Ascending aorta (tissue), 2 donors: ENCODE data around the gene KAT2A. TPM values are rescaled to one million over a fixed set of nuclear protein-coding genes. Genes with fewer than 3 reads are reported as not detected.

Experiments used
- DNase-seq, 2 donors: peaks; one replicate each; pipeline ENCODE4 v3.0.0-alpha.2; 2019; ENCODE audit warnings: low spot score in 2 of 2
- H3K27ac ChIP-seq, 2 donors: fragments of 200-600 bp; sonication (generic); one replicate each; pipeline ENCODE4 v1.5.1; 2016 to 2017; ENCODE audit warnings: mild to moderate bottlenecking in 1 of 2
- H3K27me3 ChIP-seq: fragments of 200-600 bp; sonication (generic); one replicate; pipeline ENCODE4 v1.5.1; 2017
- H3K36me3 ChIP-seq, 2 donors: fragments of 200-600 bp; sonication (generic); one replicate each; pipeline ENCODE4 v1.5.1; 2016
- H3K4me1 ChIP-seq, 2 donors: fragments of 200-600 bp; sonication (generic); one replicate each; pipeline ENCODE4 v1.5.1; 2016 to 2017; ENCODE audit warnings: mild to moderate bottlenecking in 1 of 2
- H3K4me3 ChIP-seq, 2 donors: fragments of 200-600 bp; sonication (generic); one replicate each; pipeline ENCODE4 v1.5.1; 2016 to 2017; ENCODE audit warnings: mild to moderate bottlenecking in 1 of 2
- H3K9me3 ChIP-seq, 2 donors: fragments of 200-600 bp; sonication (generic); one replicate each; pipeline ENCODE4 v1.5.1; 2016
- CTCF ChIP-seq, 3 experiments: fragments of 200-600 bp in 2 of 3; fragments of 450-650 bp in 1 of 3; sonication (generic) in 2 of 3; IDR thresholded peaks; one replicate each; pipeline ENCODE4 v1.5.1; 2016 to 2019; ENCODE audit warnings: antibody characterized with exemption in 3 of 3, mild to moderate bottlenecking in 1 of 3, moderate library complexity in 1 of 3
- intact Hi-C: fragments of 100-400 bp; cut with DNase I; formaldehyde crosslinking; loops from one replicate; pipeline ENCODE4 v1.15.1; 2023
- total RNA-seq: library from RNA; depleted of rRNA; stranded (reverse); fragments of >200 nt; gene quantifications from one replicate; pipeline ENCODE4 v1.1.0, GENCODE V29; 2016

Gene KAT2A
- total RNA-seq, 1 donor from 2014 or later, result 94.3 TPM

DNA sequence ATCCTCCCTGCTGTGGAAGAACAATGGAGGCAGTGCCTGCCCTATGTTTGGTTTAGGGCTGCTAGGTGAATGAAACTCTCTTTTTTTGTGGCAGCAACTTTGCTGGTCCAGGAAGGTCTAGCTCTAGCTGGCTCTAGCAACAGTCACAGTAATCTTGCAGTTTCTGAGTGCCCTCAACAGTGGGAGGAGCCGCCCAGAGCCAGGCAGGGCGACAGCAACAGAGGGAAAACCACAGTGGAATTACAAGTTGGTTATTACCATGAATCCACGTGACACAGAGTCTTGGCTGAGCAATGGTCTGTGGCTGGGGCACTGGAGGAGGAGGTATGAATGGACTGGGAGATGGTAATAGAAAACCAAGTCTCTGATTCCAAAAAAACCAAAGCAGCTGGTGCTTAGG, 11.8 kb upstream of the KAT2A start:
- H3K27me3 ChIP-seq, result no peaks in the 10 kb centered on the region
- DNase-seq, result no peak
- H3K4me3 ChIP-seq, result no peak overlapping the region
- intact Hi-C loops, result no loop called here
- peaks cover 0 to 18% of the 10 kb centered on the region in 2 donors for H3K4me1 ChIP-seq
- TF ChIP-seq CTCF (IDR thresholded peaks at IDR 0.05), result no peak
- H3K9me3 ChIP-seq, result no peaks in the 10 kb centered on the region
- peak overlapping the region; percentile 34 to 37 for H3K27ac ChIP-seq
- peaks cover 24 to 28% of the 10 kb centered on the region in 2 donors for H3K36me3 ChIP-seq

GRCh38 chr17:42131981-42132432, 10.8 kb upstream of the KAT2A start:
- Histone ChIP-seq H3K27ac (peak overlapping the region in 1 of 2 donors; percentile 27), H3K36me3 (peaks cover 33 to 38% of the 10 kb centered on the region in 2 donors), H3K4me1 (peaks cover 0 to 18% of the 10 kb centered on the region in 2 donors), H3K27me3 (no peaks in the 10 kb centered on the region), H3K4me3 (no peak overlapping the region), H3K9me3 (no peaks in the 10 kb centered on the region)
- DNase-seq, result no peak
- intact Hi-C loops, result no loop called here
- no peak for TF ChIP-seq CTCF (IDR thresholded peaks at IDR 0.05)

GRCh38 chr17:42131232-42131631, 10.1 kb upstream of the KAT2A start:
- intact Hi-C loops, result no loop called here
- Histone ChIP-seq H3K36me3 (peaks cover 40 to 42% of the 10 kb centered on the region in 2 donors), H3K27ac (peak overlapping the region; percentile 27 to 36), H3K4me1 (peaks cover 0 to 18% of the 10 kb centered on the region in 2 donors), H3K4me3 (no peak overlapping the region), H3K27me3 (no peaks in the 10 kb centered on the region), H3K9me3 (no peaks in the 10 kb centered on the region)
- no peak for DNase-seq
- no peak for TF ChIP-seq CTCF (IDR thresholded peaks at IDR 0.05)

DNA sequence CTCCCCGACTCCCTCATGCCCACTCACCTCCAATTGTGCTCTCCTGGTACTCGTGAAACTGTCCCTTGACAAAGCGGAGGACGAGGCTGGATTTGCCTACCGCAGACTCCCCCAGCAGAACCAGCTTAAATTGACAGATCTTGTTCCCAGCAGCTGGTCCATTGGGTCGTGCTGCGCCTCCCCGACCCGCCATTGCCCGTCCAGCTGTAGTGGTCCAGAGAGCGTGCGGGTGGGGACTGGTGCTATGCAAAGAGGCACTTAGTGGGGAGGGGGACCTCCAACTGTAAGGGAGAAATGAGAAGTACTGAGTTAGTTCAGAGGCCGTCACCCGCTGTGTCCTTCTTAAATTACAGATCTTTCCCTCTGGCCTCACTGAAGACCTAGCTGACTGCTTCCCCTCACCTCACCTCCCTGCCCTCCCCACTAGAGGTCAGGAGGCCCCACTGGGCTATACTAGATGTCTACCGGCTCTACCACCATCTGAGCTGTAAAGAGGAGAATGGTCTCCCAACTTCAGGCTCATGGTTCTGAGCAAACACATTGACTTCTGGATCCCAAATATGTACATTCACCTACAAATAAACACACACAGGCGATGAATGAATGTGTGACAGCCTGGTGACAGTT, 9.3 kb upstream of the KAT2A start:
- H3K36me3 ChIP-seq, result peaks cover 48 to 50% of the 10 kb centered on the region in 2 donors
- H3K27ac ChIP-seq, result peak overlapping the region; percentile 27 to 36
- peaks cover 0 to 18% of the 10 kb centered on the region in 2 donors for H3K4me1 ChIP-seq
- TF ChIP-seq CTCF (IDR thresholded peaks at IDR 0.05), result no peak
- no peaks in the 10 kb centered on the region for H3K9me3 ChIP-seq
- intact Hi-C loops, result no loop called here
- no peak overlapping the region for H3K4me3 ChIP-seq
- no peak for DNase-seq
- H3K27me3 ChIP-seq, result no peaks in the 10 kb centered on the region

DNA sequence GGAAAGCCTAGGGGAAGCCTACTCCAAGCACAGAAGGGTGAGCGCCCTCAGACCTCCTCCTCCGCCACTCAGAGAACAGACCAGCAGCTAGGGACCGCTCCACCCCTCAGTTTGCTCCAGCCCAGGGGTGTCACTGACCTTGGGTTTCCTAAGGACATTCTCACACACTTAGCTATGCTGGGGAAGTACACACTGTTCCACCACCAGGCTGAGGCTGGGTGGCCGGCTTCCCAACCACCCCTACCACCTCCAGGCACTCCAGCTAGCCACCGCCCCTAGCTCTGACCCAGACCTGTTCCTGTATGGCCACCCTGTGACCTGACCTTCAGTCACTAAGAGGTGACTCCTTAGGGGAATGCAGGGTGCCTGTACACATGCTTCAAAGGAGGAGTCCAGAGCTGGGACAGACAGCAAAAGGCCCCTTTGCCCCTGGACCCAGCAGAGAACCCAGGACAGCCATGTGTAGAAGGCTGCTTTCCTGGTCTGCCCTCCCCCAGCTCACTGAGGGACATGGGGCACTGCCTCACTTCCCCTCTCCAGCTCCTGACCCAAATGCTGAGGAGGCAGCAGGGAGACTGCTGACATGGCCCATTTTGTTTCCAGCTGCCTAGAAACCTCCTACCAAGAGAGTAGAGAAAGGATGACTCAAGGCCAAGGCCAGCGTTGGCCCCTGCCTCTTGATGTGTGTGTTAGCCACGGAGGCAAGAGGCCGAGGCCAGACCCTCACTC, 8.1 kb upstream of the KAT2A start:
- intact Hi-C loops, result no loop called here
- H3K36me3 ChIP-seq, result peaks cover 51 to 61% of the 10 kb centered on the region in 2 donors
- no peaks in the 10 kb centered on the region for H3K27me3 ChIP-seq
- peak overlapping the region; percentile 10 to 13 for H3K27ac ChIP-seq
- no peak overlapping the region for H3K4me3 ChIP-seq
- no peaks in the 10 kb centered on the region for H3K9me3 ChIP-seq
- no peak for TF ChIP-seq CTCF (IDR thresholded peaks at IDR 0.05)
- no peak for DNase-seq
- peaks cover 0 to 18% of the 10 kb centered on the region in 2 donors for H3K4me1 ChIP-seq
